HG03520 (cell line): ENCODE data around the gene STXBP6.
A peak's percentile ranks its signal among the peaks of the same experiment; 100 is the strongest.
"Not testable (repeated sequence)": the region's sequence is repeated elsewhere in the genome, so short reads cannot be mapped to it uniquely, and the experiment has no call there.

ENCODE experiments used
- ATAC-seq: cut with Tn5 transposase; IDR thresholded peaks from one replicate; pipeline ENCODE4 v1.9.1; 2021; ENCODE audit warnings: mild to moderate bottlenecking, moderate library complexity; ENCODE audit not compliant: unreplicated experiment

Gene STXBP6

GRCh38 chr14:24990050-24990449 is 59.9 kb downstream of the STXBP6 start:
- ATAC-seq = no peak

GRCh38 chr14:24988760-24989159 is 61.2 kb downstream of the STXBP6 start:
- no peak for ATAC-seq

DNA sequence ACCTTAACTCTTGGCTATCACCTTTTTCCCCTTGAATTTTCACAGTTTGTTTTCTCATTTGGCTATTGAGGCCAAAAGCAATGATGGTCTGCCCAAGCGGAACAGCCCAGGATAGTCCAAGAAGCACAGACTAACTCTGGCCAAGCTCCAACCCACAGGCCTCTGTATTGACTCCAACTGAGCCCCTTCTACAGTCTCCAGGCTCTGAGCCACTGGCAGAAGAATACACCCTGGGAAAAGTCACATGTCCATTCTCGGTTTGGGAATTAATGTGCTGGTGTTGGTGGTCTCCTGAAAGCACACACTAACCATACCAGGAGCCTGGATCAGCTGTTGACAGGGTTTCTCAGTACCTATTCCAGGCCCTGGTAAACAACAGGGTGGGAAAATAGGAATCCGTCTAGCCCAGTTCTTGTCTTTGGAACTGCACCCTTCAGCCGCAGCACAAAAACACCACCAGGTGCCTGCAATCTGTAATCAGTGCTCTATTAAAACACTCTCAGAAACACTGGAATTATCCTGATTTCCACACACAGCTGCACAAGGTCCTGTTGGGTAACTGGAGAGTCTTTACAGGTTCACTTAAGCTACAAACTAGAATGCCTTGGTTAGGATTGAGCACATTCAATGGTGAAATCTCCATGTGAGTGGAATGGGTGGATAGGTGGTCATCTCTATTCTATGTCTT is 63.6 kb downstream of the STXBP6 start:
- no peak for ATAC-seq

DNA sequence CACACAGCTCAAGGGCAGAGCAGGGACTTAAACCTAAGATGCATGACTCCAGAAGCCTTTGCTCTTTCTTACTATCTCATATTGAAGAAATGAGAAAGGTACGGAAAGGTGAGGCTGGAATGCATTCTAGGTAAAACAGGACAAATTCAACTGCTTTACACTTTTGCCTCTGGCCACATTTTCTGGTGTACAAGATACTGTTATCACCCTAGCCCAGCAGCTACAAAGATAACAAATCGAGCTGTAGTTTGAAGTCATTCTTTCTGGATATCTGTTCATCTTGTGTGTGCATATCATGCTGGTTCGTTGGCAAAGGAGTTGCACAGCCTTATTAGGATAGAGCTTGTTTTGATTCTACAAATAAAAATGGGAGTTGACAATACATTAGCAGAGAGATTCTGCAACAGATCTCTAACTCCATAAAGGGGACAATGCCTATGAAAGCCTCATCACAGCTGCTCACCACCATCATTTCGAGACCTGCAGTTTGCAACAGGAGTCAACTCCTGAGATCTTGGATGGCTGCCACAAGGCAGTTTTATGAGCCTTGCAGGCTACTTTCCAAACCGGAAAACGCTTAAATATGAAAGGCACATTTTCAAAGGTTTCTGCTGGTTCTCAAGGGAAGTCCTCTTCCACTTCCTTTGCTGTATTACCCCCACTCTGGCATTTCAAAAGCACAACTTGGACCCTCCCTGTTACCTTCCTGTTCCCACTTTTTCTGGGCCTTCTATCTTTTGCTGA is 64.9 kb downstream of the STXBP6 start:
- no peak for ATAC-seq

DNA sequence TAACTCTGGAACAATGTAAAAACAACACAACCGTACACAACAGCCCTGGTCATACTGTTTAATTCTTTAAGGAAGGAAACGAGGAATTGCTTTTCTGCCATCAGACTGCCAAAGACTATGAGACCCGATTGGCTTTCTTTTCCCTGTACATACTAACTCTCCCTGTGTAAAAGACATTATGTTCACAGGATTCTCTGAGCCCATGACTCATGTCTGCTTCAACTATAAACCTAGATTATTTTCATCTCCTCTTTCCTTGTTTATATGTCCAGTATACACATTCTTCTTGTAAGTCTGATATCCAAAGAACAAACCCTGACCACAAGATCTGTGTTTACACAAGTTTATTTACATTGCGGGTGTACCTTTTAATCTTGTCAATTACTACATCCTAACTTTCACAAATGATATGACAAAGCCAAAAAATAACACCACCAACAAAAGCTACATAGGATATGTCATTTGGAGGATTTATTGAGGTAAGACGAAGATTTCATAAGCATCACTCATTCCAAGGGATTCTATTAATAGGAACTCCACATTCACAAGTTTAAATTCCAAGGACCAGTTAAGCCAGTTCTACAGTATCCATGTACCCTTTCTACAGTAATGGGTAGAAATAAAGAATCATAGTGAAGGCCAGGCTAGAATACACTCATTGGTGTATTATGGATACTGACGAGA is 67.3 kb downstream of the STXBP6 start:
- no peak for ATAC-seq

GRCh38 chr14:24979725-24980239 is 70.2 kb downstream of the STXBP6 start:
- no peak for ATAC-seq

DNA sequence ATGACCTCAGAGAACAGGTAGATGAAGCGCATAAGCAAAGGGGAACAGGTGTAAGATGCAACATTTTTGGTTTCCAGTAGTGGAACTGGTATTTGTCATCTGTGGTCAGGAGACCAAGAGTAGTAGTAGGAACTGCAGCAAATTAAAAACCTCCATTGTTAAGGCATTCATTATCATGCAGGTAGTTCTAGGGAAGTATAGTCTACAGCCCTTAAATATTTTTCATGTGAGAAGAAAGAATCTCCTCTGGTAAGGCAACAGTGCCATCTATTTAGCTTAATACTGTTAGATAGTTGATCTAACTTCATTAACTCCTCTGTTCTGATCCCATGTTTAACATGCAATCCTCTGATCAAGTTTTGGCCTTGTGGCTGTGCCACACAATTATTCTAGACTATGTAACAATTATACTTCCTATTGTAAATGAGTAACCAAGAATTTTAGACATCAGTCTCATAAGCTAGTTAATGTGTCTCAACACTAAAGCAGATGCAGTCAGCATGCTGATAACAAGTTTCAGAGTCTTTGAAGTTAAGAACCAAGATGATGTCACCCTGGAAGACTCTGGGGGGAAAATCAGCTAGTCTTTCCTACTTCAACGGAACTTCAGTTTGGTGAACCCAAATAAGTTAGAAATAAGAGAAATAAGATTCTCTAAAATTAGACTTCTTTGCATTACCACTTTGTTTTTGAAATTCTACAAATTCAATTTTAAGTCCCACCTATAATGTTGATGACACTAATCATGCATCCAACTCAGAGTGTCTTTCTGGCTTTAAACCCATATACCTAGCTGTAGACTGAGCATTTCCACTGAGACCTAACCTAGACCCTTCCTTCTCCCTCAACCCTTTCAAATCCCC is 70.9 kb downstream of the STXBP6 start:
- peak; percentile 71 for ATAC-seq

DNA sequence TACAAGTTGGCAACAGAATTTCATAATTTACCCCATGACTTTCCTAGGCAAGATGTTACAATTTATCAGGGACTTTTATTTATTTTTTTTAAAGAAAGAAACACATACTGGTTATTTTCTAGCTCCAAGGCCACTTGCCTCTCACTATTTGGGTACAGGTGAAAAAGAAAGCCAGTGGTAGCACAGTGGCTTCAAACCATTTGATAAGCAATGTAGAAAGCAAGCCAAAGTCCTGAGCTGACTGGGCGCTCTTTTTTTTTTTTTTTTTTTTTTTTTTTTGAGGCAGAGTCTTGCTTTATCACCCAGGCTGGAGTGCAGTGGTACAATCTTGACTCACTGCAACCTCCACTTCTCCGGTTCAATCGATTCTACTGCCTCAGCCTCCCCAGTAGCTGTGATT is 73.3 kb downstream of the STXBP6 start:
- no peak for ATAC-seq

- ATAC-seq = no peak
These were observed 74.6 kb downstream of the STXBP6 start for GRCh38 chr14:24975393-24975792.

- no peak for ATAC-seq
These were observed 75.2 kb downstream of the STXBP6 start for GRCh38 chr14:24974591-24975374.

- no peak for ATAC-seq
These were observed 77.1 kb downstream of the STXBP6 start for GRCh38 chr14:24972844-24973243.

DNA sequence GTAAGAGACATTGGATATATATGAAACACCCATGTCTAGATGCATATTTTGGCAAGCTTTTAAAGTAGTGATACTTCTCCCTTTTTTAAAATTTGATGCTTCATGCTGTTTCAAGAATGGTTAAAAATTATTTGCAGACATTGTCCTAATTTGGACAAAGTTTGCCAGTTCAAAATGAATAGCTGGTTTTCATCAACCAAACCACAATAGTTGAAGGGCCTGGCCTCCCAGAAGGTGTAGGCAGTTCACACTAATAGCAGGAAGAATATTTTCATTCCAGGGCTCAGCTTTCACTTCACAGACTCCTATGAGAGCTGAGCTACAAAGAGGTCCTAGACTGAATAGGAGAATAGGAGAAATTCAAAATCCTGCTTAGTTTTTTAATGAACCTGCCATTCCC is 78.7 kb downstream of the STXBP6 start:
- ATAC-seq = no peak

GRCh38 chr14:24966579-24966964 is 83.4 kb downstream of the STXBP6 start:
- no peak for ATAC-seq

GRCh38 chr14:24965934-24966578 is 83.9 kb downstream of the STXBP6 start:
- ATAC-seq = no peak

GRCh38 chr14:24965578-24965933 is 84.4 kb downstream of the STXBP6 start:
- no peak for ATAC-seq

- ATAC-seq = no peak
These were observed 85.4 kb downstream of the STXBP6 start for GRCh38 chr14:24964591-24964990.

DNA sequence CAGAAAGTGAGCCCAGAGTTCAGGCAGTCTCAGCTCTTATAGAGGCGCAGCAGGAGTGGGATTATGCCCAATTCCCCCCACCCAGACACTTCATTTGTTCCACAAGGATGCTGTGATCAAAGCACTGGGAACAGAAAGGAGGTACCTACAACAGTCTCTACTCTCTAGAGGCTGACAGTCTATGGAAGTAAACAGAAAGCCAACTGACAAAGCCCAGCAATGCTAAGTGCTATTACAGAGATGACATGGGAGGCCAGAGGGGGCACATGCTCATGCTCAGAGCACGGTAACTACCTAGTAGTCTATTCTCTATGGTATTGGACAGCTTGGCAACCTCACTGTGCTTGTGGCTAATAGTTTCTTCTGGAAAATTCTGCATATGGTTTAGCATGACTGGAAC is 85.9 kb downstream of the STXBP6 start:
- no peak for ATAC-seq

DNA sequence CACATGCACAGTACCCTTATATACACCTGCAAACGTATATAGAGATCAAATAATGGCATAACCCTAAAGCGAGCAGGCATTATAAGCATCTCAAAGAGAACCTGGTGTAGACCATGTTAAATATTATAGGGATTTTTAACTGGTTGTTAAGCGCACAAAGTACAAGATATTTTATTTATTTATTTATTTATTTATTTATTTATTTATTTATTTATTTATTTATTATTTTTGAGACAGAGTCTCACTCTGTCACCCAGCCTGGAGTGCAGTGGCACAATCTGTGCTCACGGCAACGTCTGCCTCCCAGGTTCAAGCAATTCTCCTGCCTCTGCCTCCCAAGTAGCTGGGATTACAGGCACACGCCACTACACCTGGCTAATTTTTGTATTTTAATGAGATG is 87.8 kb downstream of the STXBP6 start:
- not testable (repeated sequence) for ATAC-seq

- ATAC-seq = no peak
These were observed 89.1 kb downstream of the STXBP6 start for GRCh38 chr14:24960816-24961215.
